Calu3 (cell line): ENCODE data around the gene ZNF503. TPM values are rescaled to one million over a fixed set of nuclear protein-coding genes. Genes with fewer than 3 reads are reported as not detected.
"Not testable (repeated sequence)": the region's sequence is repeated elsewhere in the genome, so short reads cannot be mapped to it uniquely, and the experiment has no call there.

Experiments used
- BruUV-seq: library from RNA; stranded (reverse); fragments of 400-500 nt; replicated peaks from 2 replicates; lab custom pipeline; 2021; lab: Mats Ljungman, UMichigan
- CTCF ChIA-PET: fragments of 300-600 bp; sonication (Branson Sonifier 250); formaldehyde crosslinking; loops from one replicate; lab custom pipeline; 2022; ENCODE audit warnings: antibody characterized with exemption; lab: Charles Lee
- DNase-seq: peaks from one replicate; pipeline ENCODE4 v3.0.0; 2022
- H3K27ac Mint-ChIP-seq: one replicate; pipeline ENCODE4 v1.8.0; 2022; ENCODE audit warnings: mixed read lengths; ENCODE audit not compliant: unreplicated experiment
- H3K27me3 Mint-ChIP-seq: one replicate; pipeline ENCODE4 v1.8.0; 2022; ENCODE audit warnings: mixed read lengths; ENCODE audit not compliant: unreplicated experiment
- H3K36me3 Mint-ChIP-seq: one replicate; pipeline ENCODE4 v1.8.0; 2022; ENCODE audit warnings: mild to moderate bottlenecking, moderate library complexity, mixed read lengths; ENCODE audit not compliant: insufficient read depth, unreplicated experiment
- H3K4me1 Mint-ChIP-seq: one replicate; pipeline ENCODE4 v1.8.0; 2022; ENCODE audit warnings: mild to moderate bottlenecking, low read depth, mixed read lengths; ENCODE audit not compliant: unreplicated experiment
- H3K4me3 Mint-ChIP-seq: one replicate; pipeline ENCODE4 v1.8.0; 2022; ENCODE audit warnings: mild to moderate bottlenecking, low read depth, moderate library complexity, mixed read lengths; ENCODE audit not compliant: unreplicated experiment
- H3K9me3 Mint-ChIP-seq: one replicate; pipeline ENCODE4 v1.8.0; 2022; ENCODE audit warnings: low read depth, mixed read lengths; ENCODE audit not compliant: unreplicated experiment
- CTCF ChIP-seq: fragments of 200-600 bp; IDR thresholded peaks from one replicate; pipeline ENCODE4 v1.8.0; 2022; ENCODE audit warnings: antibody characterized with exemption; ENCODE audit not compliant: unreplicated experiment
- intact Hi-C: fragments of 100-400 bp; cut with micrococcal nuclease; formaldehyde crosslinking; loops from one replicate; pipeline ENCODE4 v1.10.0; 2022; ENCODE audit not compliant: unreplicated experiment
- total RNA-seq: library from RNA; stranded (reverse); gene quantifications from 2 replicates; pipeline ENCODE4 v1.2.3, GENCODE V29; 2022

ZNF503 gene
- total RNA-seq, 1 experiment from 2014 or later, result 12.5 TPM

GRCh38 chr10:75367901-75368300 is 33.7 kb downstream of the ZNF503 start:
- Mint-ChIP-seq H3K27ac (no peak overlapping the region), H3K27me3 (peaks cover 8% of the 10 kb centered on the region), H3K9me3 (peaks cover 7% of the 10 kb centered on the region), H3K36me3 (no peaks in the 10 kb centered on the region), H3K4me1 (no peaks in the 10 kb centered on the region), H3K4me3 (no peak overlapping the region)
- intact Hi-C loops, result no loop called here
- CTCF ChIA-PET, result no interaction called here
- DNase-seq, result no peak
- TF ChIP-seq CTCF, result no peak
- BruUV-seq, result no TSS peak

- no TSS peak for BruUV-seq
- H3K36me3 Mint-ChIP-seq, result no peaks in the 10 kb centered on the region
- intact Hi-C loops, result no loop called here
- no peak overlapping the region for H3K4me3 Mint-ChIP-seq
- TF ChIP-seq CTCF, result no peak
- peaks cover 7% of the 10 kb centered on the region for H3K9me3 Mint-ChIP-seq
- DNase-seq, result no peak
- H3K27ac Mint-ChIP-seq, result no peak overlapping the region
- H3K27me3 Mint-ChIP-seq, result peaks cover 8% of the 10 kb centered on the region
- CTCF ChIA-PET, result interaction anchor here (0.6 kb wide), 1 partner anchor 19 kb away, joined by 5 read pairs; no protein-coding TSS in a partner anchor
- H3K4me1 Mint-ChIP-seq, result no peaks in the 10 kb centered on the region
Observed at GRCh38 chr10:75367021-75367487, 34.5 kb downstream of the ZNF503 start.

GRCh38 chr10:75363431-75363830 is 38.1 kb downstream of the ZNF503 start:
- CTCF ChIA-PET, result interaction anchor here (0.6 kb wide), 1 partner anchor 8 kb away, joined by 3 read pairs; no protein-coding TSS in a partner anchor
- Mint-ChIP-seq H3K27me3 (no peaks in the 10 kb centered on the region), H3K36me3 (no peaks in the 10 kb centered on the region), H3K27ac (no peak overlapping the region), H3K4me3 (no peak overlapping the region), H3K9me3 (no peaks in the 10 kb centered on the region), H3K4me1 (peaks cover 20% of the 10 kb centered on the region)
- intact Hi-C loops, result no loop called here
- no peak for TF ChIP-seq CTCF
- BruUV-seq, result no TSS peak
- no peak for DNase-seq

DNA sequence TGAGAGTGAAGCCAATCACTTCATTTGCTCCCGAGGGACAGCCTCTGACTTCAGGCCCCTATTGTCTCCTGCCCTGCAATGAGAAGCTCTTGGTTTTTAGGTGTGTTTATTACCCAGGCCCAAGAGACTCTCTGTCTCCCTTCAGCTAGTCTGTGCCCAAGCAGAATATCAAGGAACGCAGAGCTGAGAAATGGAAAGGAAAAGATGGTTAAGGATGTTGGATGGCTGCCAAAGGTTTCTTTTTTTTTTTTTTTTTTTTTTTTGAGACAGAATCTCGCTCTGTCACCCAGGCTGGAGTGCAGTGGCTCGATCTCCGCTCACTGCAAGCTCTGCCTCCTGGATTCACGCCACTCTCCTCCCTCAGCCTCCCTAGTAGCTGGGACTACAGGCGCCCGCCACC is 41.7 kb downstream of the ZNF503 start:
- peaks cover 26% of the 10 kb centered on the region for H3K4me1 Mint-ChIP-seq
- not testable (repeated sequence) for H3K27ac Mint-ChIP-seq, H3K4me3 Mint-ChIP-seq, H3K36me3 Mint-ChIP-seq, H3K9me3 Mint-ChIP-seq, BruUV-seq, H3K27me3 Mint-ChIP-seq, DNase-seq
- CTCF ChIA-PET, result interaction anchor here (0.5 to 0.9 kb wide), 3 partner anchors 11 to 669 kb away, joined by 3 to 4 read pairs (median 3); no protein-coding TSS in a partner anchor
- intact Hi-C loops, result loop anchor here (5.0 kb wide), 1 partner anchor 53 kb away; no protein-coding TSS in a partner anchor

DNA sequence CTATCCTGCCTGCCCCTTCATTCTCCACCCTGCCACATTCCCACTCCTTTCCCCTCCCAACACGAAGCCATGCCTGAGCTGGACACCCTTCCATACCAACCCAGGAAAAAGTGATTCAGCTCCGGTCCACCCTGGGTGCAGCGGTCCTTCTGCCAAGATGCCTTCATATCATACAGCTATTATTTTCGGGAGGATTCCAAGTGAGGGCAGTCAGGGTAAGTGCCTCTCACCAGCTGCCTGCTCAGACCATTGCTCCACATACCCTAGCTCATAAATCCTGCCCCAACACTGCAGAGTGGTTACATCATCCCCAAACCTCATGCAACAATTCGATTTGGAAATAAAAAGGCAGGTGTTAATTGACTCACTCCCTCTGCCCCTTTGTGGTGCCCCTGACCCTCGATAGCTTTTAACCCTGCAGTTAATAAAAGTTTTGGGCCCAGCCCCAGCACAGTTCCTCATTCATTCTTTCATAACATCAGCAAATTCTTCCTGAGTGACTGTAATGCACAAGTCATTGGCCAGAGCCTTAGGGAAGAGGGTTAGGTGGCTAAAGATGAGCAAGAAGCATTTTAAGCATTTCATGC is 42.6 kb downstream of the ZNF503 start:
- no peaks in the 10 kb centered on the region for H3K36me3 Mint-ChIP-seq
- H3K27ac Mint-ChIP-seq, result peak overlapping the region; percentile 71
- DNase-seq, result peak; percentile 59
- no TSS peak for BruUV-seq
- intact Hi-C loops, result loop anchor here (5.0 kb wide), 1 partner anchor 52 kb away; no protein-coding TSS in a partner anchor
- H3K27me3 Mint-ChIP-seq, result no peaks in the 10 kb centered on the region
- peaks cover 26% of the 10 kb centered on the region for H3K4me1 Mint-ChIP-seq
- no peaks in the 10 kb centered on the region for H3K9me3 Mint-ChIP-seq
- CTCF ChIA-PET, result interaction anchor here (0.5 to 1.1 kb wide), 8 partner anchors 9 to 1119 kb away, joined by 3 to 7 read pairs (median 3); partner anchors contain the start of genes COMTD1 and ZNF503
- TF ChIP-seq CTCF, result no peak
- no peak overlapping the region for H3K4me3 Mint-ChIP-seq
